Measurements from ENCODE around the gene CDH23. TPM values are rescaled to one million over a fixed set of nuclear protein-coding genes. Genes with fewer than 3 reads are reported as not detected.

CDH23 gene
- total and polyA plus RNA-seq, 9 of the 15 experiments (the other 6 are each of a cell fraction or from before 2014, with no cell fraction given) = 0.18 to 1.2 (median 0.47) TPM

DNA sequence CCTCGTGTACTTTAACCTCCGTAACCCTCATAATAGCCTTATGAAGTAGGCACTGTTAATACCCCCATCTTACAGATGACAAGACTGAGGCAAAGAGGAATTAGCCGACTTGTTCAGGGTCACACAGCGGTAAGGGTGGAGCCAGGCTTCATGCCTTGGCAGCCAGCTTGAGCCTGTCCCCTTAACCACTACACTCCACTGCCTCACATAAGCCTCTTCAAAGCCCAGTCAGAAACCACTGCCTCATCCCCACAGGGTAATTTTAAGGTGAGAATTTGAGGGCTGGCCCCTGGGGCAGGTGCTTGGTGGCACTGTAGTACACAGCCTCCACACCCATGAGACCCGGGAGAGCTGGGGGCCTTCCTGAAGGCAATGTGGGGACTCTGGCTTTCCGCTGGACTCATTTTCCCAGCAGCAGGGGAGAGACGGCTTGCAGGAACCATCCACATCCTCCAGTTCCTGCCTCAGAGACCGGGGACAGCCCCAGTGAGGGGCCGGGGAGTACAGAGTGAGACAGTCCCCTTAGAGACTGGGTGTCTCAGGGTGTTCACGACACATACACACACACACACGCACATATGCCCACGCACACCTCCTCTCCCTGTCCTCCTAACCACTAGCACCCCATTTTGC, 330.5 kb downstream of the CDH23 start:
- Histone ChIP-seq H4K20me1 (replicated peaks; ENCODE audit: control insufficient read depth, insufficient read depth, low read length) (no peaks in the 10 kb centered on the region), H3K79me2 (ENCODE audit: control insufficient read depth, insufficient read depth, low read length) (no peaks in the 10 kb centered on the region), H3K27ac (ENCODE audit: extremely low read depth, low read depth, low read length) (peak overlapping the region; percentile 37; the same call in 1 of the 3 replicates), H3K36me3 (ENCODE audit: control insufficient read depth, insufficient read depth, low read length) (no peaks in the 10 kb centered on the region), H3K4me3 (no peak overlapping the region), H3K9me3 (replicated peaks; ENCODE audit: control insufficient read depth, insufficient read depth, low read depth, low read length) (no peaks in the 10 kb centered on the region), H3K4me1 (replicated peaks in 1 of 2; ENCODE audit: control insufficient read depth in 2 of 2, insufficient read depth in 2 of 2, low read length in 2 of 2) (peaks cover 31 to 63% of the 10 kb centered on the region in 2 experiments), H3K27me3 (ENCODE audit: control insufficient read depth in 2 of 2, insufficient read depth in 2 of 2, low read length in 2 of 2) (no peaks in the 10 kb centered on the region; a peak in 1 of 5 replicates), H2AFZ (ENCODE audit: low read depth, low read length) (peak overlapping the region; percentile 70), H3K4me2 (ENCODE audit: insufficient read depth, low read length) (peak overlapping the region; percentile 28; the same call in 1 of the 2 replicates), H3K9ac (ENCODE audit: insufficient read depth in 1 of 2, low read depth in 2 of 2, low read length in 2 of 2) (peak overlapping the region; percentile 9 to 73), H3K9me1 (ENCODE audit: control insufficient read depth, insufficient read depth, low read length) (no peaks in the 10 kb centered on the region)
- ATAC-seq (no peak), DNase-seq (ENCODE audit: extremely low read depth in 1 of 4, low spot score in 3 of 4) (no peak), FAIRE-seq (peak; percentile 46)
- 61% methylated on average over 12 of the region's 12 CpGs for WGBS (ENCODE audit: insufficient coverage, low coverage, missing lambda C conversion rate)
- no TSS peak for BruUV-seq (replicated peaks)
- intact Hi-C loops (cut with micrococcal nuclease) (no loop called here), in situ Hi-C loops (cut with MboI) (no loop called here)
- ChIA-PET CTCF (ENCODE audit: low intra/inter-chr PET ratio) (interaction anchor here (1.1 kb wide), 1 partner anchor 169 kb away, joined by 3 read pairs; no protein-coding TSS in a partner anchor), POLR2A (interaction anchor here (0.8 to 2.2 kb wide), 3 partner anchors 8 to 47 kb away, joined by 3 to 6 read pairs (median 4); partner anchors contain the start of gene C10orf105)
- TF ChIP-seq SIN3B (IDR thresholded peaks at IDR 0.05; ENCODE audit: low read depth) = no peak
- TF ChIP-seq SMARCA5 (IDR thresholded peaks at IDR 0.05) = peak; percentile 58; the same call in 1 of the 2 replicates
- no peak for TF ChIP-seq BRD9 (IDR thresholded peaks at IDR 0.05; ENCODE audit: low read depth, partially characterized antibody)
- TF ChIP-seq NFXL1 (CRISPR knock-in tag; IDR thresholded peaks at IDR 0.05) = 0 out of 2 replicates have a peak, but pooled peaks have one; percentile 44
- peak; percentile 91 for TF ChIP-seq RBM25 (IDR thresholded peaks at IDR 0.05; ENCODE audit: low read depth, low read length, severe bottlenecking)
- TF ChIP-seq ZNF77 (CRISPR knock-in tag; IDR thresholded peaks at IDR 0.05) = no peak
- TF ChIP-seq ZNF280A (IDR thresholded peaks at IDR 0.05; ENCODE audit: low read depth, partially characterized antibody) = no peak
- no peak for TF ChIP-seq TEAD2 (tag; IDR thresholded peaks at IDR 0.05)
- TF ChIP-seq TOE1 (IDR thresholded peaks at IDR 0.05; ENCODE audit: borderline replicate concordance) = no peak
- TF ChIP-seq TOE1 (CRISPR knock-in tag; IDR thresholded peaks at IDR 0.05; ENCODE audit: borderline replicate concordance, low read depth) = 0 out of 2 replicates have a peak, but pooled peaks have one; percentile 37
- TF ChIP-seq ARHGAP35 (IDR thresholded peaks at IDR 0.05; ENCODE audit: partially characterized antibody) = no peak
- TF ChIP-seq ARID1B (IDR thresholded peaks at IDR 0.05) = 0 out of 2 replicates have a peak, but pooled peaks have one; percentile 6
- TF ChIP-seq CBX1 (IDR thresholded peaks at IDR 0.05; ENCODE audit: low read depth) = peak; percentile 77; the same call in 1 of the 2 replicates
- TF ChIP-seq KAT8 (IDR thresholded peaks at IDR 0.05; ENCODE audit: low read depth) = no peak
- TF ChIP-seq HDAC2 (IDR thresholded peaks at IDR 0.05) = peak; percentile 21; the same call in 1 of the 2 replicates
- peak; percentile 67 for TF ChIP-seq ADNP (tag; IDR thresholded peaks at IDR 0.05)
- no peak for TF ChIP-seq EHMT2 (IDR thresholded peaks at IDR 0.05)
- no peak for TF ChIP-seq E2F3 (CRISPR knock-in tag; IDR thresholded peaks at IDR 0.05)
- TF ChIP-seq FOXP1 (CRISPR knock-in tag; IDR thresholded peaks at IDR 0.05) = no peak
- TF ChIP-seq HDAC8 (tag; IDR thresholded peaks at IDR 0.05) = no peak
- peak in 1 of 2 experiments; percentile 49; a peak in 1 of 4 replicates for TF ChIP-seq RCOR1 (IDR thresholded peaks at IDR 0.05; ENCODE audit: borderline replicate concordance in 1 of 2, low read depth in 2 of 2, low read length in 2 of 2)
- TF ChIP-seq BACH1 (tag; IDR thresholded peaks at IDR 0.05) = 0 out of 2 replicates have a peak, but pooled peaks have one; percentile 11
- no peak for TF ChIP-seq SNIP1 (IDR thresholded peaks at IDR 0.05; ENCODE audit: low read depth)
- TF ChIP-seq KDM1A (IDR thresholded peaks at IDR 0.05) = peak; percentile 62 to 74; a peak in 3 of 4 replicates
- TF ChIP-seq CCAR2 (IDR thresholded peaks at IDR 0.05; ENCODE audit: low read depth, low read length) = no peak
